ENCODE results near the gene PLPP3.

GRCh38 chr1:56464294-56464693 is 115.1 kb downstream of the PLPP3 start:
- TF ChIP-seq CTCF (IDR thresholded peaks at IDR 0.05) (no peak), POLR2A (IDR thresholded peaks at IDR 0.05) (no peak)

All from lower leg skin (tissue), 3 donors.